ENCODE results near the gene ERF. TPM values are rescaled to one million over a fixed set of nuclear protein-coding genes. Genes with fewer than 3 reads are reported as not detected.

ERF gene
- total and polyA plus RNA-seq, 10 of the 15 experiments (the other 5 are each of a cell fraction or from before 2014, with no cell fraction given): 0.02 to 51.8 (median 14.4) TPM

DNA sequence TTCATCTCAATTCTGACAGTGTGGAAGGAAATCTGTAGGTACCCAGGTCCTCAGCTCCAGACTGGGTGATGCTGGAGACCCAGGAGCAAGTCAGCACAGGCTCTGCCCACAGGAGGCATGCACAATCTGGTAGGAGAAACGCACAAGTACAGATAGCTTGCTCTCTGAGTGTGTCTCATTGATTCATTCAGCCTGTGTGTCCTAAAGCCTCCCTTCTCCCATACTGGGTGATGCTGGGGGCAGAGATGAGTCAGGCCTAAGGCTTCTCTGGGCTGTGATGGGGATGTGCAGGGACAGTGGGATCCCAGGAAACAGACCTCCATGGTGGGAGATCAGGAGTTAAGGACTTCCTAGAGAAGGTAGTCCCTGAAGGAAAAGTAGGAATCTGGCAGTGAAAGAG is 28.0 kb downstream of the ERF start (continued):
- TF ChIP-seq, protein P1, sequence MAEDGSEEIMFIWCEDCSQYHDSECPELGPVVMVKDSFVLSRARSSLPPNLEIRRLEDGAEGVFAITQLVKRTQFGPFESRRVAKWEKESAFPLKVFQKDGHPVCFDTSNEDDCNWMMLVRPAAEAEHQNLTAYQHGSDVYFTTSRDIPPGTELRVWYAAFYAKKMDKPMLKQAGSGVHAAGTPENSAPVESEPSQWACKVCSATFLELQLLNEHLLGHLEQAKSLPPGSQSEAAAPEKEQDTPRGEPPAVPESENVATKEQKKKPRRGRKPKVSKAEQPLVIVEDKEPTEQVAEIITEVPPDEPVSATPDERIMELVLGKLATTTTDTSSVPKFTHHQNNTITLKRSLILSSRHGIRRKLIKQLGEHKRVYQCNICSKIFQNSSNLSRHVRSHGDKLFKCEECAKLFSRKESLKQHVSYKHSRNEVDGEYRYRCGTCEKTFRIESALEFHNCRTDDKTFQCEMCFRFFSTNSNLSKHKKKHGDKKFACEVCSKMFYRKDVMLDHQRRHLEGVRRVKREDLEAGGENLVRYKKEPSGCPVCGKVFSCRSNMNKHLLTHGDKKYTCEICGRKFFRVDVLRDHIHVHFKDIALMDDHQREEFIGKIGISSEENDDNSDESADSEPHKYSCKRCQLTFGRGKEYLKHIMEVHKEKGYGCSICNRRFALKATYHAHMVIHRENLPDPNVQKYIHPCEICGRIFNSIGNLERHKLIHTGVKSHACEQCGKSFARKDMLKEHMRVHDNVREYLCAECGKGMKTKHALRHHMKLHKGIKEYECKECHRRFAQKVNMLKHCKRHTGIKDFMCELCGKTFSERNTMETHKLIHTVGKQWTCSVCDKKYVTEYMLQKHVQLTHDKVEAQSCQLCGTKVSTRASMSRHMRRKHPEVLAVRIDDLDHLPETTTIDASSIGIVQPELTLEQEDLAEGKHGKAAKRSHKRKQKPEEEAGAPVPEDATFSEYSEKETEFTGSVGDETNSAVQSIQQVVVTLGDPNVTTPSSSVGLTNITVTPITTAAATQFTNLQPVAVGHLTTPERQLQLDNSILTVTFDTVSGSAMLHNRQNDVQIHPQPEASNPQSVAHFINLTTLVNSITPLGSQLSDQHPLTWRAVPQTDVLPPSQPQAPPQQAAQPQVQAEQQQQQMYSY (CRISPR knock-in tag; IDR thresholded peaks at IDR 0.05): no peak
- TF ChIP-seq SMAD1 (IDR thresholded peaks at IDR 0.05; ENCODE audit: low read depth, partially characterized antibody) (no peak), NFXL1 (IDR thresholded peaks at IDR 0.05; ENCODE audit: borderline replicate concordance) (no peak)
- TF ChIP-seq, protein P2, sequence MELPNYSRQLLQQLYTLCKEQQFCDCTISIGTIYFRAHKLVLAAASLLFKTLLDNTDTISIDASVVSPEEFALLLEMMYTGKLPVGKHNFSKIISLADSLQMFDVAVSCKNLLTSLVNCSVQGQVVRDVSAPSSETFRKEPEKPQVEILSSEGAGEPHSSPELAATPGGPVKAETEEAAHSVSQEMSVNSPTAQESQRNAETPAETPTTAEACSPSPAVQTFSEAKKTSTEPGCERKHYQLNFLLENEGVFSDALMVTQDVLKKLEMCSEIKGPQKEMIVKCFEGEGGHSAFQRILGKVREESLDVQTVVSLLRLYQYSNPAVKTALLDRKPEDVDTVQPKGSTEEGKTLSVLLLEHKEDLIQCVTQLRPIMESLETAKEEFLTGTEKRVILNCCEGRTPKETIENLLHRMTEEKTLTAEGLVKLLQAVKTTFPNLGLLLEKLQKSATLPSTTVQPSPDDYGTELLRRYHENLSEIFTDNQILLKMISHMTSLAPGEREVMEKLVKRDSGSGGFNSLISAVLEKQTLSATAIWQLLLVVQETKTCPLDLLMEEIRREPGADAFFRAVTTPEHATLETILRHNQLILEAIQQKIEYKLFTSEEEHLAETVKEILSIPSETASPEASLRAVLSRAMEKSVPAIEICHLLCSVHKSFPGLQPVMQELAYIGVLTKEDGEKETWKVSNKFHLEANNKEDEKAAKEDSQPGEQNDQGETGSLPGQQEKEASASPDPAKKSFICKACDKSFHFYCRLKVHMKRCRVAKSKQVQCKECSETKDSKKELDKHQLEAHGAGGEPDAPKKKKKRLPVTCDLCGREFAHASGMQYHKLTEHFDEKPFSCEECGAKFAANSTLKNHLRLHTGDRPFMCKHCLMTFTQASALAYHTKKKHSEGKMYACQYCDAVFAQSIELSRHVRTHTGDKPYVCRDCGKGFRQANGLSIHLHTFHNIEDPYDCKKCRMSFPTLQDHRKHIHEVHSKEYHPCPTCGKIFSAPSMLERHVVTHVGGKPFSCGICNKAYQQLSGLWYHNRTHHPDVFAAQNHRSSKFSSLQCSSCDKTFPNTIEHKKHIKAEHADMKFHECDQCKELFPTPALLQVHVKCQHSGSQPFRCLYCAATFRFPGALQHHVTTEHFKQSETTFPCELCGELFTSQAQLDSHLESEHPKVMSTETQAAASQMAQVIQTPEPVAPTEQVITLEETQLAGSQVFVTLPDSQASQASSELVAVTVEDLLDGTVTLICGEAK (IDR thresholded peaks at IDR 0.05; ENCODE audit: borderline replicate concordance): no peak
